Activated T-helper 17 cell treated with anti-CD3 and anti-CD28 coated beads, Interleukin-2, amount 50 U/mL, for 72 hours (primary cell): Measurements from ENCODE around the gene CLTCL1. TPM values are rescaled to one million over a fixed set of nuclear protein-coding genes. Genes with fewer than 3 reads are reported as not detected.
A peak's percentile ranks its signal among the peaks of the same experiment; 100 is the strongest.
"Not testable (repeated sequence)": the region's sequence is repeated elsewhere in the genome, so short reads cannot be mapped to it uniquely, and the experiment has no call there.

ENCODE experiments used
- ATAC-seq: fragments of 150-1000 bp; cut with Tn5 transposase; replicated peaks from 2 replicates; pipeline ENCODE4 v1.10.0; 2021; ENCODE audit warnings: mild to moderate bottlenecking, moderate library complexity
- H3K27ac Mint-ChIP-seq: one replicate; pipeline ENCODE4 v1.8.0; 2022; ENCODE audit warnings: mixed read lengths
- H3K27me3 Mint-ChIP-seq: one replicate; pipeline ENCODE4 v1.8.0; 2022; ENCODE audit warnings: mixed read lengths
- H3K36me3 Mint-ChIP-seq: one replicate; pipeline ENCODE4 v1.8.0; 2022; ENCODE audit warnings: low read depth, mild to moderate bottlenecking, mixed read lengths
- H3K4me1 Mint-ChIP-seq: one replicate; pipeline ENCODE4 v1.8.0; 2022; ENCODE audit warnings: mixed read lengths
- H3K4me3 Mint-ChIP-seq: one replicate; pipeline ENCODE4 v1.8.0; 2022; ENCODE audit warnings: mild to moderate bottlenecking, mixed read lengths
- H3K9me3 Mint-ChIP-seq: one replicate; pipeline ENCODE4 v1.8.0; 2022; ENCODE audit warnings: mixed read lengths
- total RNA-seq, 2 donors: library from RNA; stranded (reverse); gene quantifications; one replicate each; pipeline ENCODE4 v1.2.3, GENCODE V29; 2022

The CLTCL1 gene
- 1 to 10 TPM in 1 of 2 donors, under 1 TPM in 1; 0.86 to 2.0 TPM for total RNA-seq

GRCh38 chr22:19291580-19292457 is at the start of gene CLTCL1:
Gene CLTCL1, minus strand, starts transcription at chr22:19291719. Its CDS starts 78 bp downstream, at chr22:19291641.
- peak within 1 kb of the TSS; percentile 72 for H3K27ac Mint-ChIP-seq
- H3K27me3 Mint-ChIP-seq: peaks cover 18% of the 10 kb centered on the region
- no peaks in the 10 kb centered on the region for H3K36me3 Mint-ChIP-seq
- no peaks in the 10 kb centered on the region for H3K9me3 Mint-ChIP-seq
- peaks cover 7% of the 10 kb centered on the region for H3K4me1 Mint-ChIP-seq
- peak within 1 kb of the TSS; percentile 83 for H3K4me3 Mint-ChIP-seq
- peak; percentile 80 for ATAC-seq

DNA sequence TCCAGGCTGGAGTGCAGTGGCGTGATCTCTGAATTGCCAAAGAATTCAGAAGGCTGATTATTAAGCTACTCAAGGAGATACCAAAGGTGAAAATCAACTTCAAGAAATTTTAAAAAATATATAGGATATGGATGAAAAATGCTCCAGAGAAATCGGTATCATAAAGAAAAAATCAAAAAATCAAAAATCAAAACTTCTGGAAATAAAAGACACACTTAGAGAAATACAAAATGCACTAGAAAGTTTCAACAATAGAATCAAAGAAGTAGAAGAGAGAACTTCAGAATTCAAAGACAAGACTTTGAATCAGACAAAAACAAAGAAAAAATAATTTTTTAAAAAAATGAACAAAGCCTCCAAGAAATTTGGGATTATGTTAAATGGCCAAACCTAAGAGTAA is 45.6 kb upstream of the CLTCL1 start:
- no peak for ATAC-seq
- Mint-ChIP-seq H3K4me3 (no peak overlapping the region), H3K4me1 (no peaks in the 10 kb centered on the region), H3K9me3 (peaks cover 16% of the 10 kb centered on the region), H3K36me3 (peaks cover 100% of the 10 kb centered on the region), H3K27ac (no peak overlapping the region), H3K27me3 (no peaks in the 10 kb centered on the region)

GRCh38 chr22:19336133-19337075 is 44.9 kb upstream of the CLTCL1 start:
- Mint-ChIP-seq H3K36me3 (peaks cover 100% of the 10 kb centered on the region), H3K9me3 (peaks cover 16% of the 10 kb centered on the region), H3K27ac (no peak overlapping the region), H3K27me3 (no peaks in the 10 kb centered on the region), H3K4me3 (no peak overlapping the region), H3K4me1 (no peaks in the 10 kb centered on the region)
- no peak for ATAC-seq

DNA sequence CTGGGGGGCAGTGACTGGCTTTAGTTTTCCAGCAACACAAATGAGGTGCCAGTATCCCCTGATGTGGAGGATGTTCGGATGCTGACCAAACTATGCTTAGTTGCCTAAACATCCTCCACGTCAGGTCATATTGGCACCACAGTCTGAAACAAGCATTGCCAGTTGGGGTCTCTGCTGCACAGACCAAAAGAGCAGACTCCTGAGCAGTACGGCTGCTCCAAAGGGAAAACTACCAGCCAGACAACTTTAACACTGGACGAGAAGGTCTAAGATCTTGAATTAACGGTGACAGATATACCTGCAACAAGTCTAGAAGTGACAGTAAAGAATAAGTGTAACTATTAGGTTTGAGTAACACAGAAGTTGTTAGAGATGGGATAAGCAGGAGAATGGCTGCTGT is 40.5 kb upstream of the CLTCL1 start:
- H3K9me3 Mint-ChIP-seq: peaks cover 8% of the 10 kb centered on the region
- no peaks in the 10 kb centered on the region for H3K4me1 Mint-ChIP-seq
- no peaks in the 10 kb centered on the region for H3K27me3 Mint-ChIP-seq
- ATAC-seq: no peak
- H3K27ac Mint-ChIP-seq: no peak overlapping the region
- peaks cover 88% of the 10 kb centered on the region for H3K36me3 Mint-ChIP-seq
- H3K4me3 Mint-ChIP-seq: no peak overlapping the region

GRCh38 chr22:19331474-19331873 is 40.0 kb upstream of the CLTCL1 start:
- ATAC-seq: no peak
- Mint-ChIP-seq H3K36me3 (peaks cover 83% of the 10 kb centered on the region), H3K27me3 (no peaks in the 10 kb centered on the region), H3K27ac (no peak overlapping the region), H3K9me3 (peaks cover 8% of the 10 kb centered on the region), H3K4me1 (no peaks in the 10 kb centered on the region), H3K4me3 (no peak overlapping the region)

- no peak overlapping the region for H3K4me3 Mint-ChIP-seq
- H3K9me3 Mint-ChIP-seq: peaks cover 11% of the 10 kb centered on the region
- no peaks in the 10 kb centered on the region for H3K27me3 Mint-ChIP-seq
- peaks cover 78% of the 10 kb centered on the region for H3K36me3 Mint-ChIP-seq
- no peak for ATAC-seq
- H3K27ac Mint-ChIP-seq: no peak overlapping the region
- H3K4me1 Mint-ChIP-seq: no peaks in the 10 kb centered on the region
These were observed 39.4 kb upstream of the CLTCL1 start for GRCh38 chr22:19330865-19331418.

GRCh38 chr22:19330205-19330604 is 38.7 kb upstream of the CLTCL1 start:
- H3K27me3 Mint-ChIP-seq, H3K9me3 Mint-ChIP-seq, H3K4me3 Mint-ChIP-seq, H3K27ac Mint-ChIP-seq, ATAC-seq, H3K4me1 Mint-ChIP-seq: not testable (repeated sequence)
- peaks cover 71% of the 10 kb centered on the region for H3K36me3 Mint-ChIP-seq

GRCh38 chr22:19329454-19329853 is 37.9 kb upstream of the CLTCL1 start:
- Mint-ChIP-seq H3K9me3 (peaks cover 3% of the 10 kb centered on the region), H3K4me3 (no peak overlapping the region), H3K4me1 (no peaks in the 10 kb centered on the region), H3K36me3 (peaks cover 63% of the 10 kb centered on the region), H3K27ac (no peak overlapping the region), H3K27me3 (no peaks in the 10 kb centered on the region)
- ATAC-seq: no peak

DNA sequence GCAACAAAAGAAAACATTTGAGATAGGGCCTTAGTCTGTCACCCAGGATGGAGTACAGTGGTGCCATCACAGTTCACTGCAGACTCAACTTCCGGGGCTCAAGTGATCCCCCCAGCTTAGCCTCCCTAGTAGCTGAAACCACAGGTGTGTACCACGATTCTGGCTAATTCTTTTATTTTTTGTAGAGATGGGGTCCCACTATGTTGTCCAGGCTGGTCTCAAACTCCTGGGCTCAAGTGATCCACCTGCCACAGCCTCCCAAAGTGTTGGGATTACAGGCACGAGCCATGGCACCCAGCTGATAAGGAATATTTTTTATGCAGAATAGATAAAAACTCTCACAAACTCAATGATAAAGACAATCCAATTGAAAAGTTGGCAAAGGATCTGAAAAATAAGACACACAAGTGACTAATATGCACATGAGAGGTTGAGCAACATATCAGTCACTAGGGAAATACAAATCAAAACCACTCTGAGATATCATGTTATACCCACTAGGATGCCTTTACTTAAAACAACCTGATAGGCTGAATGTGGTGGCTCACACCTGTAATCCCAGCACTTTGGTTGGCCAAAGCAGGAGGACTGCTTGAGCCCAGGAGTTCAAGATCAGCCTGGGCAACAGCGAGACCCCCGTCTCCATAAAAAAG is 33.9 kb upstream of the CLTCL1 start:
- Mint-ChIP-seq H3K27ac (no peak overlapping the region), H3K4me3 (no peak overlapping the region), H3K9me3 (peaks cover 3% of the 10 kb centered on the region), H3K36me3 (peaks cover 23% of the 10 kb centered on the region), H3K27me3 (no peaks in the 10 kb centered on the region), H3K4me1 (no peaks in the 10 kb centered on the region)
- no peak for ATAC-seq

DNA sequence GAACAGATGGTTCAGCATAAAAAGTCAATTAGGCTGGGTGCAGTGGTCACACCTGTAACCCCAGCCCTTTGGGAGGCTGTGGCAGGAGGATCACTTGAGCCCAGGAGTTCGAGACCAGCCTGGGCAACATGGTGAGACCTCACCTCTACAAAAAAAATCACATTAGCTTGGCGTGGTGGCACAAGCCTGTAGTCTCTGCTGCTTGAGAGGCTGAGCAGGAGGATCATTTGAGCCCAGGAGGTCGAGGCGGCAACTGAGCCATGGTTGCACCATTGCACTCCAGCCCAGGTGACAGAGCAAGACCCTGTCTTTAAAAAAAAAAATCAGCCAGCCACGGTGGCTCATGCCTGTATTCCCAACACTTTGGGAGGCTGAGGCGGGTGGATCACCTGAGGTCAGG is 31.9 kb upstream of the CLTCL1 start:
- not testable (repeated sequence) for ATAC-seq, H3K4me3 Mint-ChIP-seq, H3K27me3 Mint-ChIP-seq, H3K36me3 Mint-ChIP-seq, H3K27ac Mint-ChIP-seq, H3K9me3 Mint-ChIP-seq, H3K4me1 Mint-ChIP-seq

DNA sequence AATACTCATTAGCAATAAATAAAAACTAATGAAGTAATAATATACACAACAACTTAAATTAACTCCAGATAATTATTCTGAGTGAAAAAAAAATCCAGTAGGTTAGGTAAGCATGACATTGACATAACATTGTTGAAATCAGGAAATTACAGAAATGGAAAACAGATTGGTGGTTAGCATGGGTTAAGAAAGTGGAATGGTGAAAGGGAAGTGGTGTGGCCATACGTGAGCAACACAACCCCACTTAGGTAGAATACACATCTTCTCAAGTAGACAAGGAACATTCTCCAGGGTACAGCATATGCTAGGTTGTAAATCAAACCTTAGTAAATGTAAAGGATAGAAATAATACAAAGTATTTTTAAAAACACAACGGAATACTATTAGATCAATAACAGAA is 30.2 kb upstream of the CLTCL1 start:
- no peak for ATAC-seq
- Mint-ChIP-seq H3K27ac (no peak overlapping the region), H3K27me3 (no peaks in the 10 kb centered on the region), H3K4me1 (no peaks in the 10 kb centered on the region), H3K9me3 (peaks cover 11% of the 10 kb centered on the region), H3K36me3 (no peaks in the 10 kb centered on the region), H3K4me3 (no peak overlapping the region)

DNA sequence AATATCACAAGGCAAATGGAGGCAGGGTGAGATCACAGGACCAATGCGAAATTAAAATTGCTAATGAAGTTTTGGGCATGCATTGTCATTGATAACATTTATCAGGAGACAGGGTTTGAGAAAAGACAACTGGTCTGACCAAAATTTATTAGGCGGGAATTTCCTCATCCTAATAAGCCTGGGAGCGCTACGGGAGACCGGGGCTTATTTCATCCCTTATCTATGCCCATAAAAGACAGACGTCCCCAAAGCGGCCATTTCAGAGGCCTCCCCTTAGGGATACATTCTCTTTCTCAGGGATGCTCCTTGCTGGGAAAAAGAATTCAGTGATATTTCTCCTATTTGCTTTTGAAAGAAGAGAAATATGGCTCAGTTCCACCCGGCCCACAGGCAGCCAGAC is 28.6 kb upstream of the CLTCL1 start:
- H3K36me3 Mint-ChIP-seq, H3K4me3 Mint-ChIP-seq, H3K27me3 Mint-ChIP-seq, H3K9me3 Mint-ChIP-seq, ATAC-seq, H3K27ac Mint-ChIP-seq, H3K4me1 Mint-ChIP-seq: not testable (repeated sequence)

GRCh38 chr22:19319281-19319680 is 27.8 kb upstream of the CLTCL1 start:
- Mint-ChIP-seq H3K27ac (no peak overlapping the region), H3K9me3 (peaks cover 10% of the 10 kb centered on the region), H3K4me1 (no peaks in the 10 kb centered on the region), H3K36me3 (no peaks in the 10 kb centered on the region), H3K27me3 (no peaks in the 10 kb centered on the region), H3K4me3 (no peak overlapping the region)
- ATAC-seq: no peak

GRCh38 chr22:19317865-19318264 is 26.3 kb upstream of the CLTCL1 start:
- Mint-ChIP-seq H3K4me3 (no peak overlapping the region), H3K9me3 (peaks cover 13% of the 10 kb centered on the region), H3K36me3 (no peaks in the 10 kb centered on the region), H3K27me3 (no peaks in the 10 kb centered on the region), H3K4me1 (no peaks in the 10 kb centered on the region), H3K27ac (no peak overlapping the region)
- no peak for ATAC-seq
